Lower leg skin (tissue), 3 donors: Measurements from ENCODE around the gene RAB22A.

Experiments used
- CTCF ChIP-seq, 3 donors: fragments of 450-650 bp; IDR thresholded peaks; one replicate each; pipeline ENCODE4 v1.5.1; 2016; ENCODE audit warnings: antibody characterized with exemption in 3 of 3, mild to moderate bottlenecking in 3 of 3, moderate library complexity in 2 of 3
- POLR2A ChIP-seq, 2 donors: fragments of 450-650 bp; IDR thresholded peaks; one replicate each; pipeline ENCODE4 v1.6.1; 2016 to 2017; ENCODE audit warnings: antibody characterized with exemption in 2 of 2, mild to moderate bottlenecking in 1 of 2, moderate library complexity in 1 of 2

GRCh38 chr20:58389324-58389967 lies 79.9 kb downstream of the RAB22A start:
- no peak for TF ChIP-seq CTCF (IDR thresholded peaks at IDR 0.05)
- TF ChIP-seq POLR2A (IDR thresholded peaks at IDR 0.05): no peak
